HT-29 (cell line): ENCODE results near the gene SLC19A3. TPM values are rescaled to one million over a fixed set of nuclear protein-coding genes. Genes with fewer than 3 reads are reported as not detected.
A peak's percentile ranks its signal among the peaks of the same experiment; 100 is the strongest.
"Not testable (repeated sequence)": the region's sequence is repeated elsewhere in the genome, so short reads cannot be mapped to it uniquely, and the experiment has no call there.

Source experiments
- DNase-seq: peaks from one replicate; pipeline ENCODE4 v3.0.0-alpha.2; 2015; ENCODE audit warnings: low spot score
- total RNA-seq: library from RNA; depleted of rRNA; stranded (reverse); fragments of >200 nt; shearing (Covaris generic); gene quantifications from 2 replicates; pipeline ENCODE4 v1.2.3, GENCODE V29; 2014; rRNA removed

The SLC19A3 gene
- 0.03 TPM in 1 of 2 replicates, not detected in the other for total RNA-seq

DNA sequence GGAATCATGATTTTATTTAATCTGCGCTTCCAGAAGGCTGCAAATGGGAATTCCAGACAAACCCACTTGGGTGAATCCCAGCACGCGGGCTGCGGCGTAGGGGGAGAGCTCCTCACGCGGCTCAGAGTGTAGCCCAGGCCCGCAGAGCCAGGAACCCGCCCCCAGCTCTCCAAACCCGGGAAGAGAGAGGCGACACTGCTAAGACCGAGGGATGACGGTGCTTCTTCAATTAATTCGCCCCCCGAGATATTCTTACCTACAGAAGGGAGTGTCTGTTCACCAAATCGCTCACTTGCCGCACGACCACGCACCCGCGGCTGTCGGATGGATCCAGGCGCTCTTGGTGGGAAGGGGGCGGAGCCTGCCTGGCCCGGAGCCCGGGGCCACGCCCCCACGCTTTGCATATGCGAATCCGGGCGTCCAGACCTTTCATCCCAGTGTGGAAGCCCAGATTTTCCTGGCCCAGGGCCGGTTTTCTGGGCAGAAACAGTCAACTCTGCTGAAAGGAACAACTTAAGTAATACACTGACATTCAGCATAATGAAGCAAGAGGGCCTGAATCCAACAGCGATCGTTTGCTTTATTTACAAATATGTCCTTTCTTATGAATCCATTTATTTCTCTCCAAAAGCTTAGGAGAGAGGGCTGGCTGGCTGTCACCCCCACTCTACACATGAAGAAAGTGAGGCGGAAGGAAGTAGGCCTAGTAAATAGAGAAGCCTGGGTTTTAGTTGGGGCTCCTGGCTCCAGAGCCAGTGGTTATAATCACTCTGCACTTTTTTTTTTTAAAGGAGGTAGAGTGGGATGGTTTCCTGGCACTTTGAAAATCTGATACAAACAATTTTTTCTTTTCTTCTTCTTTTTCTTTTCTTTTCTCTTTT is at the start of gene SLC19A3:
Gene SLC19A3 (minus strand): TSS at position 342 of the 881 bp plus-strand sequence. CDS start 15,710 bp downstream, outside the sequence.
- peak; percentile 72 for DNase-seq

GRCh38 chr2:227766373-227766883 is 48.6 kb upstream of the SLC19A3 start:
- DNase-seq: peak; percentile 90

- DNase-seq: no peak
These were observed 48.1 kb upstream of the SLC19A3 start for GRCh38 chr2:227765788-227766372.

GRCh38 chr2:227761740-227762476 is 44.1 kb upstream of the SLC19A3 start:
- peak; percentile 76 for DNase-seq

- no peak for DNase-seq
These were observed 41.7 kb upstream of the SLC19A3 start for GRCh38 chr2:227759411-227760118.

DNA sequence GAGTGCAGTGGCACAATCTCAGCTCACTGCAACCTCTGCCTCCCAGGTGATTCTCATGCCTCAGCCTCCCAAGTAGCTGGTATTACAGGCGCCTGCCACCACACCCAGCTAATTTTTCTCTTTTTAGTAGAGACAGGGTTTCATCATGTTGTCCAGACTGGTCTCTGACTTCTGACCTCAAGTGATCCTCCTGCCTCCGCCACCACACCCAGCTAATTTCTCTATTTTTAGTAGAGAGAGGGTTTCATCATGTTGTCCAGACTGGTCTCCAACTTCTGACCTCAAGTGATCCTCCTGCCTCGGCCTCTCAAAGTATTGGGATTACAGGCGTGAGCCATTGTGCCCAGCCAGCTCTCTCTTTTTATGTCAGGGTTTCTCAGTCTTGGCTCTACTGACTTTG is 38.4 kb upstream of the SLC19A3 start:
- DNase-seq: not testable (repeated sequence)

DNA sequence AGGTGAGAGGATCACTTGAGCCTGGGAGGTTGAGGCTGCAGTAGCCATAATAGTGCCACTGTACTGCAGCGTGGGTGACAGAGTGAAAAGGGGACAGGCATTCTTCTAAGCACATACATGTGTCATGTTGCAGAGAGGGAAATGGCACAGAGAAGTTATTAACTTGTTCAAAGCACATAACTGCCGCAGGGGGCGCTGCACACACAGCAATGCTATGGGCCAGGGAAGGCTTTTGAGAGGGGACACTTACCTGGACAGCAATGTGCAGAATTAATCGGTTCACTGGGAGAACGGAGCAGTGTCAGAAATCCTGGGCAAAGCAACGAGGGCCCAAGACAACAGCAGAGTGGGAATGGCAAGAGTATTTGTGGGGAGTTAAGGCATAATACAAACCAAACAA is 30.3 kb upstream of the SLC19A3 start:
- peak; percentile 53 for DNase-seq

DNA sequence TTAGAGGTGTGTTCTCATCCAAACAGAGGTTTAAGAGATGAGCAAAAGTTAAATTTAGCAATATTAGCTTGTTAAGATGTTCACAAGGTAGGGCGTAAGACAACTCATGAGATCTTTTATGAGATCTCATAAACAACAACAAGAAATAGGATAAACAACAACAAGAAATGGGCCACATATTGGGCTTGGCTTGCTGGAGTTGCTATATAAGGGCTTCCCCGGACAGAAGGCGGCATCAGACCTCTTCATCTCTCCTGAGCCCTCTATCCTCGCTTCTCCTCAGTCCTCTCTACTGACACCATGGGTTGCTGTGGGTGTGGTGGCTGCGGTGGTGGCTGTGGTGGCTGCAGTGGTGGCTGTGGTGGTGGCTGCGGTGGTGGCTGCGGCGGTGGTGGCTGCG is 27.8 kb upstream of the SLC19A3 start, which contains the start of gene SCYGR8:
Gene SCYGR8 (plus strand): TSS at position 301 of the 400 bp plus-strand sequence. CDS start 0 bp downstream, at position 301.
- no peak for DNase-seq

- DNase-seq: peak; percentile 10
These were observed 22.9 kb upstream of the SLC19A3 start for GRCh38 chr2:227740705-227741104.

DNA sequence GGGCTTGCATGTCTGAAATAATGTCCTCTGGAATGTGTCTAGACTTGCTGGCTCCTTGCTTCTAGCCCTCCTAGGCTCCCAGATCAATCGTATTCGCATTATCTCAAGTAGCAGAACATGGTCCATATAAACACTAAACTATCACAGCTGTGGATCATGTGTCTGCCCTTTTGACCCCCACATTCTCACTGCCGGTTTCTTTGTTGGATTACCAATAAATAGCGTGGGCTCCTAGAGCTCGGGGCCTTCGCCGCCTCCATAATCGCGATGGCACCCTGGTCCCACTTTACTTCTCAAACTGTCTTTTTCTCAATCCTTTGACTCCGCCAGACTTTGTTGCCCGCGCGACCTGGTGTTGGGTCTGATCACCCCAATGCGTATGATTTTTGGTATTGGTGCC is 21.5 kb upstream of the SLC19A3 start:
- no peak for DNase-seq

- no peak for DNase-seq
These were observed 10.2 kb upstream of the SLC19A3 start, which contains the start of gene SCYGR7 for GRCh38 chr2:227728035-227728434. Gene SCYGR7 (plus strand): TSS chr2:227728335. CDS start chr2:227728335, 0 bp downstream.

DNA sequence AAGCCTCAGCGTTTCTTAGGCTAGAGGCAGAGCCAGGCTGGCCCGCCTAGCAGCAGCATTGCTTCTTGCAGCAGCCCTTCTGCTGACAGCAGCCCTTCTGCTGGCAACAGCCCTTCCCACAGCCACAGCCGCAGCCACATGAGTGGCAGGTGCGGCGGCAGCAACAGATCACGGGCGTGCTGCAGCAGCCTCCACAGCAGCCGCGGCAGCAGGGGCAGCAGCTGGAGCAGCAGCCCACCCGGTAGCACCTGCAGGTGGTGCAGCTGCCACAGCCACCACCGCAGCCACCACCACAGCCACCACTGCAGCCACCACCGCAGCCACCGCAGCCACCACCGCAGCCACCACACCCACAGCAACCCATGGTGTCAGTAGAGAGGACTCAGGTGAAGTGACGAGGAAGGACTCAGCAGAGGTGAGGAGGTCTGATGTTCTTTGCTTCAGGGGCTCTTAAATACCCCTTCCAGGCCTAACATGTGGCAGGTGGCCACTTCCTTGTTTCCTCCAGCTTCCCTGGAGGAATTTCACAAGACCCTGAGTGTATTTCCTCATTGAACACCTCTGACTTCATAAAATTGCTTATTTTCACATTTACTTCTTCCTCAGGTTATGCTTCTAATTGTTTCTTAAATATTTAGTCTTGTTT is 6.7 kb upstream of the SLC19A3 start, which contains the start of gene SCYGR6:
Gene SCYGR6 (minus strand): TSS at position 364 of the 646 bp plus-strand sequence. CDS start 0 bp downstream, at position 364.
- DNase-seq: no peak

- DNase-seq: not testable (repeated sequence)
These were observed 5.0 kb upstream of the SLC19A3 start for GRCh38 chr2:227722821-227723220.

- DNase-seq: no peak
These were observed 2.9 kb upstream of the SLC19A3 start for GRCh38 chr2:227720680-227721079.

GRCh38 chr2:227719641-227720040 is 1.8 kb upstream of the SLC19A3 start:
- DNase-seq: no peak

GRCh38 chr2:227716501-227716900 is 1.3 kb downstream of the SLC19A3 start:
- no peak for DNase-seq

DNA sequence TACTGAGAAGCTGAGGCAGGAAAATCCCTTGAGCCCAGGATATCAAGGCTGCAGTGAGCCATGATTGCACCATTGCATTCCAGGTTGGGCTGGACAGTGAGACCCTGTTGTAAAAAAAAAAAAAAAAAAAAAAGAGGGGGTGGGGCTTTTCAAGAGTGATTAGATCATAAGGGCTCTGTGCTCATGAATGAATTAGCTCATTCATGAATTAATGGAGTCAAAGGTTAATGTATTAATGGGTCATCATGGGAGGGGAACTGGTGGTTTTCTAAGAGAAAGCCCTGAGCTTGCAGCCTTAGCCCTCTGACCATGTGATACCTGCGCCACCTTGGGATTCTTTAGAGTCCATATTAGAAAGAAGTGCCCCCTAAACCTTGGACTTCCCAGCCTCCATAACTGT is 4.5 kb downstream of the SLC19A3 start:
- no peak for DNase-seq

DNA sequence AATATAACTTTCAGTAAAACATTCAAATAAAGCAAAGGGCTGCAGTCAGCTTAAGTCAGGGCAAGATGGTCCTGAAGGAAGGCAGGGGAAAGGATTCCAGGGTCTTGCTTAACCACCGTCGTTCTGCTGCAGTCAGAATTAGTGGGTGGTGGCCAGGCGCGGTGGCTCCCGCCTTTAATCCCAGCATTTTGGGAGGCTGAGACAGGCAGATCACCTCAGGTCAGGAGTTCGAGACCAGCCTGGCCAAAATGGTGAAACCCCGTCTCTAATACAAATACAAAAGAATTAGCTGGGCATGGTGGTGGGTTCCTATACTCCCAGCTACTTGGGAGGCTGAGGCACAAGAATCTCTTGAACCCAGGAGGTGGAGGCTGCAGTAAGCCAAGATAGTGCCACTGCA is 6.8 kb downstream of the SLC19A3 start:
- no peak for DNase-seq

- no peak for DNase-seq
These were observed 10.4 kb downstream of the SLC19A3 start for GRCh38 chr2:227707390-227707789.

DNA sequence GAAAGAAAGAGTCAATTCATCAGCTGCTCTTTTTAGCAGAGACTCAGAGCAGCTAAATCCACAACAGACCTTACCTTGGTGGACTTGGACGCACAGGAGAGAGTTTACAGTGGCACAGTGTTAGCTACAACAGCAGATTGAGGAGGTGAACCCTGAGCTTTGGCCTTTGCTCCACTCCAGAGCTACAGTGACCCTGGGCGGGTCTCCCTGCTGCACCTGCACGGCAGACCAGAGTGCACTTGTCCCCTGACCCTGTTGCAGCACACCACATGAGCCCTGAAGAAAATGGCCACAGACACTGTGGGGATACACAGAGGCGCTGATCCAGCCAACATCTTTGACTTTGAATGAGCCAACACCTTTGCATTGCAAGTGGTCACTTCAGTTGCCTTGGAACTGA is 11.0 kb downstream of the SLC19A3 start:
- DNase-seq: no peak
